Stimulated activated naive B cell treated with anti-CD40 and anti-IgM and Interleukin-4, amounts not matched to agents 10 μg/mL and 1 μg/mL and 100 μg/mL, for 72 hours (primary cell): ENCODE results near the gene CCDC9B.

Experiments used
- ATAC-seq, 2 donors: fragments of 150-1000 bp; cut with Tn5 transposase; replicated peaks; 2 replicates each; pipeline ENCODE4 v1.10.0; 2021; ENCODE audit warnings: moderate library complexity in 1 of 2
- DNase-seq: peaks from one replicate; pipeline ENCODE4 v3.0.0; 2021
- H3K27ac Mint-ChIP-seq: one replicate; pipeline ENCODE4 v1.8.0; 2022; ENCODE audit warnings: mild to moderate bottlenecking, mixed read lengths
- H3K27me3 Mint-ChIP-seq, 2 donors: one replicate each; pipeline ENCODE4 v1.8.0; 2022; ENCODE audit warnings: mixed read lengths in 2 of 2
- H3K36me3 Mint-ChIP-seq, 2 donors: one replicate each; pipeline ENCODE4 v1.8.0; 2022; ENCODE audit warnings: mixed read lengths in 2 of 2, mild to moderate bottlenecking in 1 of 2
- H3K4me1 Mint-ChIP-seq, 2 donors: one replicate each; pipeline ENCODE4 v1.8.0; 2022; ENCODE audit warnings: mixed read lengths in 2 of 2, mild to moderate bottlenecking in 1 of 2
- H3K4me3 Mint-ChIP-seq, 2 donors: one replicate each; pipeline ENCODE4 v1.8.0; 2022; ENCODE audit warnings: mild to moderate bottlenecking in 2 of 2, mixed read lengths in 2 of 2, moderate library complexity in 1 of 2
- H3K9me3 Mint-ChIP-seq, 2 donors: one replicate each; pipeline ENCODE4 v1.8.0; 2022; ENCODE audit warnings: mixed read lengths in 2 of 2, mild to moderate bottlenecking in 1 of 2

Gene CCDC9B

GRCh38 chr15:40357246-40357645 is 16.5 kb upstream of the CCDC9B start:
- H3K9me3 Mint-ChIP-seq, result no peaks in the 10 kb centered on the region
- ATAC-seq (no peak), DNase-seq (no peak)
- peak overlapping the region in 1 of 2 donors; percentile 87 for H3K4me3 Mint-ChIP-seq
- H3K4me1 Mint-ChIP-seq, result peaks cover 9 to 10% of the 10 kb centered on the region in 2 donors
- no peak overlapping the region for H3K27ac Mint-ChIP-seq
- no peaks in the 10 kb centered on the region for H3K36me3 Mint-ChIP-seq
- peaks cover 0 to 5% of the 10 kb centered on the region in 2 donors for H3K27me3 Mint-ChIP-seq

DNA sequence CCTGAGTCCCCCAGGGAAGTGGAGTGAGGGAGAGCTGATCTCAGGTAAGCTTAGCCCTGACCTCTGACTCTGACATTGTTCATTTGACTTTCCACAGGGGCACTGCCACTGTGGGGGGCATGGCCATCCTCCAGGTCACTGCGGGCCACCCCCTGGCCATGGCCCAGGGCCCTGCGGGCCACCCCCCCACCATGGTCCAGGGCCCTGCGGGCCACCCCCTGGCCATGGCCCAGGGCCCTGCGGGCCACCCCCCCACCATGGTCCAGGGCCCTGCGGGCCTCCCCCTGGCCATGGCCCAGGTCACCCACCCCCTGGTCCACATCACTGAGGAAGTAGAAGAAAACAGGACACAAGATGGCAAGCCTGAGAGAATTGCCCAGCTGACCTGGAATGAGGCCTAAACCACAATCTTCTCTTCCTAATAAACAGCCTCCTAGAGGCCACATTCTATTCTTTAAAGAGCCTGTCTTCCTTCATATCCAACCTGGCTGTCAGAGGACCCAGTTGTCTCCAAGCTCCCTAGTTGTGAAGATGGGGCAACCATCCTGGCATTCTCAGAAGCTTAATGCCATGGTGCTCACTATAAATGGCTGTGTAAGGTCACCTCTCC is 15.3 kb upstream of the CCDC9B start:
- no peak for ATAC-seq
- no peak overlapping the region for H3K4me3 Mint-ChIP-seq

DNA sequence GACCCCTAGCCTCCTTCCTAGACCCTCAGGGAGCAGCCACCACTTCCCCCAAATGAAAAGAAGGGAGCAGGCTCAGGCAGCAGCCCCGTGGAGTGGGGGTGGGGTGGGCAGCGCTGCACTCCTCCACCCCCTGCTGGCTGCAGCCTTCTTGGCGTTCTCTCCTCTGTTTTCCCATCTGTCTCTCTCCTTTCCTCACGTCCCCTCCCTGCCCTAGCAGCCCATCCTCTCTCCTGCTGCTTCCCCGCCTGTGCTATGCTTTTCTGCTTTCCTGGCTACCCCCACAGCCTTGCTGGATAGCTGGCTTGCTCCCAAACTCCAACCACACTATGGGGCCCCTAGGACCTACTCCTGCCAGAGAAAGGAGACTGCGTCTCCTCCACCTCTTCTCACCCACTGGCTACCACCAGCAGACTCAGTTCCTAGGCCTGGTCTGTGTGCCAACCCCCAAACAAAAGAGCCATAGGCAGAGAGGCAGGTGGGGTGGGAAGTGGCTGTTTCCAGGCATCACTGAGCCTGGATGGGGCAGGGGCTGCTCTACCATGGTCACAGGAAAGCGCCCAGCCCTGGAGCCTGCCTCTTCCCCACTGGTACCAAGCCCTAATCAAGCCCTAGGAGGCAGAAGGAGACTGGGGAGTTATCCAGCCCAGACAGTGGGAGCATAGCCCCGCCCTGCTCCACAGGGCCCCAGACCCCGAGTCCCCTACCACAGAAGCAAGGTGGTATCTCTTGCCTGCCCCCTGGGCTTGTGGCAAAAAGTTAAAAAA is 13.9 kb upstream of the CCDC9B start:
- Mint-ChIP-seq H3K27me3 (peaks cover 0 to 5% of the 10 kb centered on the region in 2 donors), H3K4me1 (peaks cover 8 to 9% of the 10 kb centered on the region in 2 donors), H3K36me3 (no peaks in the 10 kb centered on the region), H3K27ac (no peak overlapping the region), H3K9me3 (no peaks in the 10 kb centered on the region), H3K4me3 (no peak overlapping the region)
- DNase-seq (no peak), ATAC-seq (no peak)

More for the DNA sequence above, 15.3 kb upstream of the CCDC9B start:
- no peaks in the 10 kb centered on the region for H3K36me3 Mint-ChIP-seq
- H3K4me1 Mint-ChIP-seq, result peaks cover 8 to 9% of the 10 kb centered on the region in 2 donors
- no peak for DNase-seq
- no peaks in the 10 kb centered on the region for H3K9me3 Mint-ChIP-seq
- peaks cover 0 to 5% of the 10 kb centered on the region in 2 donors for H3K27me3 Mint-ChIP-seq
- no peak overlapping the region for H3K27ac Mint-ChIP-seq

DNA sequence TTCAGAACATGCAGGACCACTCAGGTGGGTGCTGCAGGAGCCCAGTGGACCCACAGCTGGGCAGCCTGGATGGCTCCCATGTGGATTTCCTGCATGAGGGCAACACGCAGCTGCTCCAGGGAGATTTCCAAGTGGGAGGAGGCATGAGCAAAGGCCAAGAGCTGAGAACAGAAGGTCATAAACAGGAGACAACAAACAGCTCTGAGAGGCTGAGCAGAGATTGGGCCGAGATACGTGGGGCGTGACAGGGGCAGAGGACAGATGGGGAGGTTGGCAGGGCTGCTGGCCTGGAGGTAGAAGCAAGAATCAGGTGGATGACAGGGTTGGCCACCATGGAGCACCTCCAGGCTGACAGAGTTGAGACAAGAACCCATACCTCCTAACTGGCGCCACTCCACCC is 13.0 kb upstream of the CCDC9B start:
- H3K4me3 Mint-ChIP-seq, result no peak overlapping the region
- no peak for DNase-seq
- H3K9me3 Mint-ChIP-seq, result no peaks in the 10 kb centered on the region
- H3K27me3 Mint-ChIP-seq, result peaks cover 0 to 5% of the 10 kb centered on the region in 2 donors
- ATAC-seq, result no peak
- H3K36me3 Mint-ChIP-seq, result no peaks in the 10 kb centered on the region
- no peak overlapping the region for H3K27ac Mint-ChIP-seq
- H3K4me1 Mint-ChIP-seq, result peaks cover 4 to 5% of the 10 kb centered on the region in 2 donors

- no peak overlapping the region for H3K27ac Mint-ChIP-seq
- peaks cover 0 to 2% of the 10 kb centered on the region in 2 donors for H3K4me1 Mint-ChIP-seq
- H3K4me3 Mint-ChIP-seq, result no peak overlapping the region
- peaks cover 0 to 5% of the 10 kb centered on the region in 2 donors for H3K27me3 Mint-ChIP-seq
- H3K9me3 Mint-ChIP-seq, result no peaks in the 10 kb centered on the region
- H3K36me3 Mint-ChIP-seq, result no peaks in the 10 kb centered on the region
- ATAC-seq, result no peak
- no peak for DNase-seq
These were observed 11.7 kb upstream of the CCDC9B start for GRCh38 chr15:40352281-40352901.

DNA sequence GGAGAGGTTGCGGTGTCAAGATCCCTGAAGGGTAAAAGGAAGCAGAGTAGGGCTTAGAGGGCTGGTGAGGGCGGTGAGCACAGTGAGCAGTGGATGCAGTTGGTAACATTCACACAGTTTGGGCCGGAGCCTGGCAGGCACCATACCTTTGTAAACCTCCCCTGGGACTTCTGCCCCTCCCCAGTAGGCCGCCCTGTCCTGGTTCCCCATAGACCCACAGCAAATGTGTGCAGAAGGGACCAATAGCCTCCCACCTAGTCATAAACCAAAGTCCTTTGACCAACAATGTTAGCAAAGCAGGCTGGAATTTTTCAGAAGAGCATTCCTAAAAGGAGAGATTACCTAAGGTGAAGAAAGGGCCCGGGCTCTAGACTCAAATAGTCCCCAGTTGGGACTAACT is 8.4 kb upstream of the CCDC9B start:
- peaks cover 5 to 7% of the 10 kb centered on the region in 2 donors for H3K4me1 Mint-ChIP-seq
- ATAC-seq (no peak), DNase-seq (no peak)
- H3K27ac Mint-ChIP-seq, result no peak overlapping the region
- H3K27me3 Mint-ChIP-seq, result no peaks in the 10 kb centered on the region
- H3K9me3 Mint-ChIP-seq, result no peaks in the 10 kb centered on the region
- no peaks in the 10 kb centered on the region for H3K36me3 Mint-ChIP-seq
- H3K4me3 Mint-ChIP-seq, result no peak overlapping the region

DNA sequence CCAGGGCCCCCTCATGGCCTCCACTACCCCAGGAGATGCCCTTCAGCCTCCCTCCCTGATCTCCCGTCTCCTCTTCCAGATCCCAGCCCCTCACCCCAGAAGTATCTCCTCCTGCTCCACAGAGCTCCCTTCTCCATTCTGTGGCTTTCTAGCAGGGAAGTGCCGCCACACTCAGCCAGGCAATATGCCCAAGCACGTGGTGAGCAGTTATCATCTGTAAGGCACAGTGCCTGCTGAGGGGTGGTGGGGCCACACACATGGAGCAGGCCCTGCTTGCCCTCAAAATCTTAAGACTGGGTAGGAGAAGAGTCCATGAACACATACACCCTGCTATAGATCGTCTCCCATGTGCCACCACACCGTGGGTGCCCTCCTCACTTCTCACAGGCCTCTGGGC is 7.7 kb upstream of the CCDC9B start:
- no peak for ATAC-seq
- Mint-ChIP-seq H3K27me3 (no peaks in the 10 kb centered on the region), H3K9me3 (no peaks in the 10 kb centered on the region), H3K4me3 (no peak overlapping the region), H3K4me1 (peaks cover 5 to 7% of the 10 kb centered on the region in 2 donors), H3K27ac (no peak overlapping the region), H3K36me3 (no peaks in the 10 kb centered on the region)
- no peak for DNase-seq

GRCh38 chr15:40347559-40348473 is 7.1 kb upstream of the CCDC9B start:
- Mint-ChIP-seq H3K36me3 (no peaks in the 10 kb centered on the region), H3K4me1 (peaks cover 5 to 7% of the 10 kb centered on the region in 2 donors), H3K9me3 (no peaks in the 10 kb centered on the region), H3K27me3 (no peaks in the 10 kb centered on the region), H3K4me3 (no peak overlapping the region), H3K27ac (no peak overlapping the region)
- DNase-seq (no peak), ATAC-seq (no peak)

- H3K36me3 Mint-ChIP-seq, result no peaks in the 10 kb centered on the region
- H3K4me1 Mint-ChIP-seq, result peaks cover 5 to 7% of the 10 kb centered on the region in 2 donors
- no peak for ATAC-seq
- DNase-seq, result no peak
- no peaks in the 10 kb centered on the region for H3K27me3 Mint-ChIP-seq
- H3K9me3 Mint-ChIP-seq, result no peaks in the 10 kb centered on the region
- no peak overlapping the region for H3K4me3 Mint-ChIP-seq
- no peak overlapping the region for H3K27ac Mint-ChIP-seq
These were observed 6.1 kb upstream of the CCDC9B start for GRCh38 chr15:40346579-40347558.

- H3K4me1 Mint-ChIP-seq, result peaks cover 5 to 7% of the 10 kb centered on the region in 2 donors
- H3K4me3 Mint-ChIP-seq, result no peak overlapping the region
- ATAC-seq, result no peak
- no peak for DNase-seq
- H3K9me3 Mint-ChIP-seq, result no peaks in the 10 kb centered on the region
- no peak overlapping the region for H3K27ac Mint-ChIP-seq
- H3K27me3 Mint-ChIP-seq, result no peaks in the 10 kb centered on the region
- no peaks in the 10 kb centered on the region for H3K36me3 Mint-ChIP-seq
These were observed 5.3 kb upstream of the CCDC9B start for GRCh38 chr15:40345867-40346578.

DNA sequence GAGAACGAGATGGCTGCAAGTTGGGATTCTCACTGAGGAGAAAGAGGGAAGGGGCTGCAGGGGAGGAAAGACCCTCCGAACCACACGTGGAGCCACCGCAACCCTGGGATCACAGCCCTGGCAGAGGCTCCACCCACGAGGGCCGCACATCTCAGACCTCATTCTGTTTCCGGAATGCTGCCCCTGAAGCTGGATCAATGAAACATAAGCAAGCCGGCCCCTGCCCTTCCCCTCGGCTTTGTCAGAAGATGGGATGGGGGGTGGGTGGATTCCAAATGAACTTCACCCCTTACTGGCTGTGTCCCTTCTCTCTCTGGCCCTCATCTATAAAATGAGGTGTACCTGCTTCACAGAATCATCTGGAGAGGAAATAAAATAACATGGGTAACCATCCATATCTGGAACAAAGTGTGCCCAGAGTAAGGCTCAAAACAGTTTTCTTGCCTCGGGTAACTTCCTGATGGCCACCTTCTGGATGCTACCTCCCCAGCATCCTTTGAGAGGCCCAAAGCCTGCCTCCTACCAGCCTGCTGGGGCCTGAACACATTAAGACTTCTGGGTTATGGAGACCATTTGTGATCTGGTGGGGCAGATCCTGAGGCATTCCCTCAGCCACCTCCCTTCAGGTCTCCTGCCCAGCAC is 4.6 kb upstream of the CCDC9B start:
- no peak for ATAC-seq

GRCh38 chr15:40344631-40345120 is 3.9 kb upstream of the CCDC9B start:
- no peaks in the 10 kb centered on the region for H3K36me3 Mint-ChIP-seq
- DNase-seq (peak; percentile 55), ATAC-seq (peak; percentile 84 to 85)
- H3K27ac Mint-ChIP-seq, result no peak overlapping the region
- peaks cover 5 to 7% of the 10 kb centered on the region in 2 donors for H3K4me1 Mint-ChIP-seq
- no peaks in the 10 kb centered on the region for H3K27me3 Mint-ChIP-seq
- no peak overlapping the region for H3K4me3 Mint-ChIP-seq
- H3K9me3 Mint-ChIP-seq, result no peaks in the 10 kb centered on the region

More for the DNA sequence above, 4.6 kb upstream of the CCDC9B start:
- H3K27ac Mint-ChIP-seq, result no peak overlapping the region
- no peak for DNase-seq
- no peaks in the 10 kb centered on the region for H3K27me3 Mint-ChIP-seq
- no peaks in the 10 kb centered on the region for H3K36me3 Mint-ChIP-seq
- H3K4me1 Mint-ChIP-seq, result peaks cover 5 to 7% of the 10 kb centered on the region in 2 donors
- no peaks in the 10 kb centered on the region for H3K9me3 Mint-ChIP-seq
- H3K4me3 Mint-ChIP-seq, result no peak overlapping the region
